Thoracic aorta (tissue), 2 donors: ENCODE measurements around the gene IGDCC3. TPM values are rescaled to one million over a fixed set of nuclear protein-coding genes. Genes with fewer than 3 reads are reported as not detected.

Experiments
- ATAC-seq: fragments of 150-250 bp; one replicate; pipeline ENCODE4 v1.8.0; 2017; ENCODE audit warnings: low read depth; ENCODE audit not compliant: insufficient number of reproducible peaks, low FRiP score
- DNase-seq: peaks from one replicate; pipeline ENCODE4 v3.0.0-alpha.2; 2020; ENCODE audit warnings: low spot score
- H3K27ac ChIP-seq, 2 donors: fragments of 200-600 bp; sonication (generic); 1 replicate in 1 of 2; 2 replicates in 1 of 2; pipeline ENCODE4 v1.5.1; 2016; ENCODE audit warnings: mild to moderate bottlenecking in 2 of 2, moderate library complexity in 2 of 2
- H3K27me3 ChIP-seq: fragments of 200-600 bp; sonication (generic); replicated peaks from 2 replicates; pipeline ENCODE4 v1.6.0; 2016; ENCODE audit warnings: mild to moderate bottlenecking; ENCODE audit not compliant: insufficient read depth
- H3K36me3 ChIP-seq: fragments of 200-600 bp; sonication (generic); one replicate; pipeline ENCODE4 v1.5.1; 2016
- H3K4me1 ChIP-seq, 2 donors: fragments of 200-600 bp; sonication (generic); 1 replicate in 1 of 2; 2 replicates in 1 of 2; pipeline versions ENCODE4 v1.5.1 to v1.6.0; 2016; ENCODE audit warnings: low read depth in 2 of 2, mild to moderate bottlenecking in 1 of 2; ENCODE audit not compliant: control insufficient read depth in 1 of 2
- H3K4me3 ChIP-seq: fragments of 200-600 bp; sonication (generic); 2 replicates; pipeline ENCODE4 v1.5.1; 2016; ENCODE audit warnings: mild to moderate bottlenecking
- H3K9me3 ChIP-seq: fragments of 200-600 bp; sonication (generic); 2 replicates; pipeline ENCODE4 v1.5.1; 2016
- CTCF ChIP-seq: fragments of 200-600 bp; sonication (generic); IDR thresholded peaks from one replicate; pipeline ENCODE4 v1.5.1; 2019; ENCODE audit warnings: antibody characterized with exemption
- total RNA-seq, 2 donors: library from RNA; depleted of rRNA; stranded (reverse); fragments of >200 nt; gene quantifications; one replicate each; pipeline versions ENCODE4 v1.1.0 to v1.2.3, GENCODE V29; 2016

Gene IGDCC3
- total RNA-seq, 2 donors from 2014 or later = not detected

GRCh38 chr15:65394936-65395335 lies 17.1 kb upstream of the IGDCC3 start:
- no peak for DNase-seq
- no peak for TF ChIP-seq CTCF
- no peaks in the 10 kb centered on the region for H3K27me3 ChIP-seq

GRCh38 chr15:65394280-65394789 lies 16.5 kb upstream of the IGDCC3 start:
- no peaks in the 10 kb centered on the region for H3K9me3 ChIP-seq
- ATAC-seq (no peak), DNase-seq (no peak)
- no peak overlapping the region for H3K27ac ChIP-seq
- no peaks in the 10 kb centered on the region for H3K4me1 ChIP-seq
- no peak overlapping the region for H3K4me3 ChIP-seq
- no peak for TF ChIP-seq CTCF
- H3K36me3 ChIP-seq = no peaks in the 10 kb centered on the region
- H3K27me3 ChIP-seq = no peaks in the 10 kb centered on the region

More at GRCh38 chr15:65394936-65395335, 17.1 kb upstream of the IGDCC3 start:
- no peak for ATAC-seq
- H3K4me1 ChIP-seq = no peaks in the 10 kb centered on the region
- H3K4me3 ChIP-seq = no peak overlapping the region
- H3K36me3 ChIP-seq = no peaks in the 10 kb centered on the region
- H3K27ac ChIP-seq = no peak overlapping the region
- no peaks in the 10 kb centered on the region for H3K9me3 ChIP-seq

GRCh38 chr15:65393557-65393956 lies 15.8 kb upstream of the IGDCC3 start:
- ATAC-seq (no peak), DNase-seq (no peak)
- no peaks in the 10 kb centered on the region for H3K27me3 ChIP-seq

GRCh38 chr15:65393091-65393490 lies 15.3 kb upstream of the IGDCC3 start:
- no peak for TF ChIP-seq CTCF
- no peaks in the 10 kb centered on the region for H3K4me1 ChIP-seq
- H3K27ac ChIP-seq = no peak overlapping the region
- DNase-seq (no peak), ATAC-seq (no peak)
- H3K9me3 ChIP-seq = no peaks in the 10 kb centered on the region
- H3K36me3 ChIP-seq = no peaks in the 10 kb centered on the region
- no peak overlapping the region for H3K4me3 ChIP-seq
- H3K27me3 ChIP-seq = no peaks in the 10 kb centered on the region

More at GRCh38 chr15:65393557-65393956, 15.8 kb upstream of the IGDCC3 start:
- no peak for TF ChIP-seq CTCF
- Histone ChIP-seq H3K27ac (no peak overlapping the region), H3K4me3 (no peak overlapping the region), H3K9me3 (no peaks in the 10 kb centered on the region), H3K4me1 (no peaks in the 10 kb centered on the region), H3K36me3 (no peaks in the 10 kb centered on the region)

GRCh38 chr15:65392368-65392767 lies 14.6 kb upstream of the IGDCC3 start:
- no peak for DNase-seq
- Histone ChIP-seq H3K36me3 (no peaks in the 10 kb centered on the region), H3K9me3 (no peaks in the 10 kb centered on the region), H3K27me3 (no peaks in the 10 kb centered on the region), H3K4me3 (no peak overlapping the region), H3K27ac (no peak overlapping the region), H3K4me1 (no peaks in the 10 kb centered on the region)
- ATAC-seq = no peak
- no peak for TF ChIP-seq CTCF
